ENCODE measurements around the gene UTP25. TPM values are rescaled to one million over a fixed set of nuclear protein-coding genes. Genes with fewer than 3 reads are reported as not detected.
"Not testable (repeated sequence)": the region's sequence is repeated elsewhere in the genome, so short reads cannot be mapped to it uniquely, and the experiment has no call there.

The UTP25 gene
- total RNA-seq, 1 donor from 2014 or later, result 4.6 TPM

DNA sequence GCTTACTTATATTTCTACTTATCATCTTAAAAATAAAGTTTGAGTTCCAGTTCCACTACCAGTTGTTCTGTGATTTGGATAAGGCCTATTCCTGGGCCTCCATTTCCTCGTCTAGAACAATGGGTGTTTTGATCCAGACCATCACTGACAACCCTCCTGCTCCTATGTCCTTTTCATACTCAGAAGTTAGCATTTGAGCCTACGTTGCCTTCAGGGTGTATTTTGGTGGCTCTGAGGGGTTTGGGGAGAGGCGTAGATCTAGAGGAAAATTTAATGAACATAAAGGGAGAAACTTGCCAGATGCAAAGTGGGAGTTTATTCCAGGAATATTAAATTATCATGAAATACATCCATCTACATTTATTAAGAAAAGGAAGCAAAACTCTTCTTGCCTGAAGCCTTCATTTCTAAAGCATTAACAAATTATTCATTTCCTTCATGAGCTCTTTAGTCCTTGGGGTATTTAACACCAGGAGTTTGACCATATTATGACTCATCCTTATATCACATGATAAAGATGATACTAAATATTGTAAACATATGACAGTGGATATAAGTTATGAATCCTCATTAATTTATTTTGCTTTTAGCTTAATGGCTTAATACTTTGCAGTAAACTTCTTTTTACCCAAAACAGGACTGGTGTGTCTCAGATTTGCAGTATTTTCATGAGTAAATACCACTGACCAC is 63.0 kb downstream of the UTP25 start:
- Mint-ChIP-seq H3K36me3 (ENCODE audit: unreplicated experiment) (no peaks in the 10 kb centered on the region), H3K27ac (ENCODE audit: unreplicated experiment) (no peak overlapping the region), H3K4me1 (ENCODE audit: low read depth, unreplicated experiment) (no peaks in the 10 kb centered on the region), H3K27me3 (ENCODE audit: unreplicated experiment) (peaks cover 5% of the 10 kb centered on the region), H3K4me3 (ENCODE audit: unreplicated experiment) (no peak overlapping the region), H3K9me3 (ENCODE audit: unreplicated experiment) (peaks cover 3% of the 10 kb centered on the region)
- no peak for DNase-seq
- TF ChIP-seq, protein P1, sequence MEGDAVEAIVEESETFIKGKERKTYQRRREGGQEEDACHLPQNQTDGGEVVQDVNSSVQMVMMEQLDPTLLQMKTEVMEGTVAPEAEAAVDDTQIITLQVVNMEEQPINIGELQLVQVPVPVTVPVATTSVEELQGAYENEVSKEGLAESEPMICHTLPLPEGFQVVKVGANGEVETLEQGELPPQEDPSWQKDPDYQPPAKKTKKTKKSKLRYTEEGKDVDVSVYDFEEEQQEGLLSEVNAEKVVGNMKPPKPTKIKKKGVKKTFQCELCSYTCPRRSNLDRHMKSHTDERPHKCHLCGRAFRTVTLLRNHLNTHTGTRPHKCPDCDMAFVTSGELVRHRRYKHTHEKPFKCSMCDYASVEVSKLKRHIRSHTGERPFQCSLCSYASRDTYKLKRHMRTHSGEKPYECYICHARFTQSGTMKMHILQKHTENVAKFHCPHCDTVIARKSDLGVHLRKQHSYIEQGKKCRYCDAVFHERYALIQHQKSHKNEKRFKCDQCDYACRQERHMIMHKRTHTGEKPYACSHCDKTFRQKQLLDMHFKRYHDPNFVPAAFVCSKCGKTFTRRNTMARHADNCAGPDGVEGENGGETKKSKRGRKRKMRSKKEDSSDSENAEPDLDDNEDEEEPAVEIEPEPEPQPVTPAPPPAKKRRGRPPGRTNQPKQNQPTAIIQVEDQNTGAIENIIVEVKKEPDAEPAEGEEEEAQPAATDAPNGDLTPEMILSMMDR (IDR thresholded peaks at IDR 0.05; ENCODE audit: partially characterized antibody, unreplicated experiment), result no peak

DNA sequence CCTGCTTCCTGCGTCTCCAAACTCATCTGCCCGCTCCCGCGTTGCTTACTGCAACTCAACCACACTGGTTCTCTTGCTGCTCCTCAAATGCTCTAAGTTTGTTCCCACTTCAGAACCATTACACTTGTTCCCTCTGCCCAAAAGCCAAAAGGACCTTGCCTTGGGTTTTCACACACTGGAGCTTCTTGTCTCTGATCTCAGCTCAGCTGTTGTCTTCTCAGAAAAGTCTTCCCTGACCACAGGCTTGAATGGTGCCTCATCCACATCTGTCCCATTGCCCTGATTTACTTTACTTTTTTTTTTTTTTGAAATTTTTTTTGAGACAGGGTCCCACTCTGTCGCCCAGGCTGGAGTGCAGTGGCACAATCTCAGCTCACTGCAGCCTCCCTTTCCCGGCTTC is 66.0 kb downstream of the UTP25 start:
- Mint-ChIP-seq H3K27me3 (ENCODE audit: unreplicated experiment) (no peaks in the 10 kb centered on the region), H3K4me1 (ENCODE audit: low read depth, unreplicated experiment) (no peaks in the 10 kb centered on the region), H3K4me3 (ENCODE audit: unreplicated experiment) (no peak overlapping the region), H3K27ac (ENCODE audit: unreplicated experiment) (no peak overlapping the region), H3K9me3 (ENCODE audit: unreplicated experiment) (no peaks in the 10 kb centered on the region), H3K36me3 (ENCODE audit: unreplicated experiment) (no peaks in the 10 kb centered on the region)
- no peak for DNase-seq
- TF ChIP-seq, protein P1 (IDR thresholded peaks at IDR 0.05; ENCODE audit: partially characterized antibody, unreplicated experiment), result no peak

DNA sequence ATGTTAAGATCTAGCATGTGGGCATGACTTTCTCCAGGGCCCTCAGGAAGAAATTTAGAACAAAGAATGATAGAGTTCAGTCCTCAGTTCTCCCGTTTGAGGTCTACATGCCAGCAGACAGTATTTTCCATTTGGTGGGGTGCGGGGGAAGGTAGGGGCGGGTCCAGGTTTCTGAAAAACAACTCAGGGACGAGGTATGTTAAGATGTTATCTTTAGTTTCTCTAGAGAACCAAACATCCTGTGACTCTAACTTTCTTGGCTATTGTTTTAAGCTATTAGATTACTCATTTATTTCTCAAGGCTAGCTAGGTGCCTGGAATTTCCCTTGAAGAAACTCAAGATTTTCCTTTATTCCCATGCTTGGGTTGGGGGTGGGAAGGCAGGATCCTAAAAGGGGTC is 67.9 kb downstream of the UTP25 start:
- Mint-ChIP-seq H3K4me3 (ENCODE audit: unreplicated experiment) (no peak overlapping the region), H3K4me1 (ENCODE audit: low read depth, unreplicated experiment) (no peaks in the 10 kb centered on the region), H3K9me3 (ENCODE audit: unreplicated experiment) (no peaks in the 10 kb centered on the region), H3K27me3 (ENCODE audit: unreplicated experiment) (no peaks in the 10 kb centered on the region), H3K36me3 (ENCODE audit: unreplicated experiment) (no peaks in the 10 kb centered on the region), H3K27ac (ENCODE audit: unreplicated experiment) (no peak overlapping the region)
- DNase-seq, result no peak
- TF ChIP-seq, protein P1 (IDR thresholded peaks at IDR 0.05; ENCODE audit: partially characterized antibody, unreplicated experiment), result no peak

DNA sequence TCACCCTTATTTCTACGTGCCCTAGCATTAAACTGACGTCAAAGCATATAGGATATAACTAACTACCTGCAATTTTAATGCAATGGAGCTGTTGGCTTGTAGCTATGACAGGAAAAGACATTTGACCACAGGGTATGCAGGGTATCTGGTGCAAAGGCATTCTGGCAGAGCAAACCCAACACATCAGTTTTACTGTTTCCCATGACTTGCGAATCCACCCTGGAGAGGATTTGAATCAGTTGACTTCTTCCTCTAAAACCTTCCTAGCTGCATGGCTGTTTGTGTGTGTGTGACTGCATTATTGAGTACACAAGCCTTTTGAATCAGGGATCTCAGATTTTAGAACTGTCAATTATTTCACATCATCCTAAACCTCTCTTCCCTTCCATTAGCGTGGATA is 68.6 kb downstream of the UTP25 start:
- no peak overlapping the region for H3K4me3 Mint-ChIP-seq (ENCODE audit: unreplicated experiment)
- H3K9me3 Mint-ChIP-seq (ENCODE audit: unreplicated experiment), result no peaks in the 10 kb centered on the region
- DNase-seq, result no peak
- no peaks in the 10 kb centered on the region for H3K36me3 Mint-ChIP-seq (ENCODE audit: unreplicated experiment)
- no peaks in the 10 kb centered on the region for H3K27me3 Mint-ChIP-seq (ENCODE audit: unreplicated experiment)
- H3K27ac Mint-ChIP-seq (ENCODE audit: unreplicated experiment), result no peak overlapping the region
- TF ChIP-seq, protein P1 (IDR thresholded peaks at IDR 0.05; ENCODE audit: partially characterized antibody, unreplicated experiment), result no peak
- H3K4me1 Mint-ChIP-seq (ENCODE audit: low read depth, unreplicated experiment), result no peaks in the 10 kb centered on the region

DNA sequence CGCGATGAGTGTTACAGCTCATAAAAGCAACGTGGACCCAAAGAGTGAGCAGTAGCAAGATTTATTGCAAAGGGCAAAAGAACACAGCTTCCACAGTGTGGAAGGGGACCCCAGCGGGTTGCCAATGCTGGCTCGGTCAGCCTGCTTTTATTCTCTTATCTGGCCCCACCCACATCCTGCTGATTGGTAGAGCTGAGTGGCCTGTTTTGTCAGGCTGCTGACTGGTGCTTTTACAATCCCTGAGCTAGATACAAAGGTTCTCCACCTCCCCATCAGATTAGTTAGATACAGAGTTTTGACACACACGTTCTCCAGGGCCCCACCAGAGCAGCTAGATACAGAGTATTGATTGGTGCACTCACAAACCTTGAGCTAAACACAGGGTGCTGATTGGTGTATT is 70.5 kb downstream of the UTP25 start:
- H3K4me3 Mint-ChIP-seq (ENCODE audit: unreplicated experiment); H3K9me3 Mint-ChIP-seq (ENCODE audit: unreplicated experiment); H3K4me1 Mint-ChIP-seq (ENCODE audit: low read depth, unreplicated experiment); H3K27ac Mint-ChIP-seq (ENCODE audit: unreplicated experiment); DNase-seq; H3K36me3 Mint-ChIP-seq (ENCODE audit: unreplicated experiment); H3K27me3 Mint-ChIP-seq (ENCODE audit: unreplicated experiment): not testable (repeated sequence)

DNA sequence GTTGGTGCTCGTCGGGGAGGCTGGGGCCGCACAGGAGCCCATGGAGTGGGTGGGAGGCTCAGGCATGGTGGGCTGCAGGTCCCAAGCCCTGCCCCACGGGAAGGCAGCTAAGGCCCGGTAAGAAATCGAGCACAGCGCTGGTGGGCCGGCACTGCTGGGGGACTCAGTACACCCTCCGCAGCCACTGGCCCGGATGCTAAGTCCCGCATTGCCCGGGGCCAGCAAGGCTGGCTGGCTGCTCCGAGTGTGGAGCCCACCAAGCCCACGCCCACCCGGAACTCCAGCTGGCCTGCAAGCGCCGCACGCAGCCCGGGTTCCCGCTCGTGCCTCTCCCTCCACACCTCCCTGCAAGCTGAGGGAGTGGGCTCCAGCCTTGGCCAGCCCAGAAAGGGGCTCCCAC is 71.1 kb downstream of the UTP25 start:
- H3K27ac Mint-ChIP-seq (ENCODE audit: unreplicated experiment); H3K9me3 Mint-ChIP-seq (ENCODE audit: unreplicated experiment); DNase-seq; H3K4me3 Mint-ChIP-seq (ENCODE audit: unreplicated experiment); H3K4me1 Mint-ChIP-seq (ENCODE audit: low read depth, unreplicated experiment); H3K36me3 Mint-ChIP-seq (ENCODE audit: unreplicated experiment); H3K27me3 Mint-ChIP-seq (ENCODE audit: unreplicated experiment): not testable (repeated sequence)
